HL-60 (cell line): ENCODE results near the gene OR2Y1.

Experiments used
- DNase-seq, 2 experiments: peaks; one replicate each; pipeline ENCODE4 v3.0.0-alpha.2; 2010 to 2020; ENCODE audit warnings: low read depth in 1 of 2, low spot score in 1 of 2
- H3K27ac ChIP-seq: fragments of 250-450 bp; sonication (Bioruptor Pico); replicated peaks from 2 replicates; pipeline ENCODE4 v1.5.1; 2020; ENCODE audit warnings: mild to moderate bottlenecking, moderate library complexity
- H3K27me3 ChIP-seq: fragments of 250-450 bp; sonication (Bioruptor Pico); 2 replicates; pipeline ENCODE4 v1.5.1; 2021; ENCODE audit warnings: mild to moderate bottlenecking, moderate library complexity; ENCODE audit not compliant: insufficient read depth, poor library complexity, severe bottlenecking
- H3K4me3 ChIP-seq: replicated peaks from 2 replicates; pipeline ENCODE4 v1.5.1; 2011; ENCODE audit warnings: mild to moderate bottlenecking, control low read depth, low read length; ENCODE audit not compliant: insufficient read depth
- CTCF ChIP-seq: IDR thresholded peaks from one replicate; pipeline ENCODE4 v1.5.1; 2011; ENCODE audit warnings: low read length, control low read depth, inconsistent platforms; ENCODE audit not compliant: insufficient read depth
- GABPA ChIP-seq: IDR thresholded peaks from 2 replicates; pipeline ENCODE4 v1.6.1; 2012; ENCODE audit warnings: low read depth
- POLR2AphosphoS5 ChIP-seq: IDR thresholded peaks from 2 replicates; pipeline ENCODE4 v1.6.1; 2012; ENCODE audit warnings: low read depth
- REST ChIP-seq: IDR thresholded peaks from 2 replicates; pipeline ENCODE4 v1.6.1; 2012; ENCODE audit warnings: low read depth; ENCODE audit not compliant: insufficient replicate concordance
- SPI1 ChIP-seq: IDR thresholded peaks from 2 replicates; pipeline ENCODE4 v1.6.1; 2012; ENCODE audit warnings: low read depth, mild to moderate bottlenecking, borderline replicate concordance

OR2Y1 gene

DNA sequence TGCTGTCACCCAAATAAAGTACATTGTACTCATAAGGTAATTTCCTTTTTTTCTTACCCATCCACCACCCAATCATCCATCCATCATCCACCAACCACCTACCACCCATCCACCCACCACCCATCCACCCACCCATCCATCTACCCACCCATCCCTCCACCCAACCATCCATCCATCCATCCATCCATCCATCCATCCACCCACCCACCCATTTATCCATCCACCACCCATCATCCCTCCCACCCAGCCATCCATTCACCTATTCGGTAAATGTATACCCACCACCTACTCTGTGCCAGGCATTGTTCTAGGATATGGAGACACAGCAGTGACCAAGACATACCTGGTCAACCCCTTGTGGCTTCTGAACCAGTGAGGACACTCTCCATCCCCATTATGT, 37.6 kb upstream of the OR2Y1 start:
- H3K4me3 ChIP-seq = no peak overlapping the region
- TF ChIP-seq POLR2AphosphoS5 (no peak), REST (no peak), GABPA (no peak), SPI1 (no peak), CTCF (no peak)
- H3K27ac ChIP-seq = no peak overlapping the region
- H3K27me3 ChIP-seq = no peaks in the 10 kb centered on the region
- no peak for DNase-seq

DNA sequence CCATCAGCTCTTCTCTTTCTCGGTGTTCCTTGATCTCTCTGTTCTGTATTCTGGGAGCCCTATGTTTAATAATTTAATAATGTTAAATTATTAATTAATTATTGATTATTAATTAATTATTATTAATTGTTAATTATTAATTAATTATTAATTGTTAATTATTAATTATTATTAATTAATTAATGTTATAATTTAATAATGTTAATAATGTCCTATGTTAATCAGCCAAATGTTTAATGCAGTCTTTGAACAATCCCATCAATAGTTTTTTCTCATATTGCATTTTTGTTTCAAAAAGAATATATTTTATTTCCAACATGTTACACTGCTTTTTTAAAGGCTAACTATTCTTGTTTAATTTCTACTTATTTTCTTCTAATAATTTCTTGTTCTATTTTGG, 36.5 kb upstream of the OR2Y1 start:
- DNase-seq = no peak
- H3K4me3 ChIP-seq = no peak overlapping the region
- no peaks in the 10 kb centered on the region for H3K27me3 ChIP-seq
- TF ChIP-seq REST (no peak), SPI1 (no peak), POLR2AphosphoS5 (no peak), GABPA (no peak), CTCF (no peak)
- H3K27ac ChIP-seq = no peak overlapping the region

- no peak for DNase-seq
- Histone ChIP-seq H3K27ac (no peak overlapping the region), H3K4me3 (no peak overlapping the region), H3K27me3 (no peaks in the 10 kb centered on the region)
- TF ChIP-seq REST = no peak
- TF ChIP-seq POLR2AphosphoS5 = no peak
- TF ChIP-seq CTCF = no peak
These were observed 35.8 kb upstream of the OR2Y1 start for GRCh38 chr5:180775624-180776023.
